Adrenal gland (tissue), 5 donors: ENCODE measurements around the gene CFAP221.

Source experiments
- POLR2A ChIP-seq, 2 donors: fragments of 450-650 bp; IDR thresholded peaks; one replicate each; pipeline ENCODE4 v1.6.1; 2017; ENCODE audit warnings: antibody characterized with exemption in 2 of 2, mild to moderate bottlenecking in 2 of 2, moderate library complexity in 1 of 2
- TF ChIP-seq, protein P1 (sequence below), 6 experiments: fragments of 450-650 bp in 4 of 6; fragments of 200-600 bp in 2 of 6; sonication (generic) in 1 of 6; IDR thresholded peaks; 1 replicate in 5 of 6; 2 replicates in 1 of 6; pipeline versions ENCODE4 v1.5.1 to v1.8.0; 2016 to 2021; ENCODE audit warnings: antibody characterized with exemption in 6 of 6, mild to moderate bottlenecking in 2 of 6, moderate library complexity in 1 of 6
- donor health status: DM: no; HTN: no; CAD: no.

GRCh38 chr2:119700866-119701265 lies 156.6 kb downstream of the CFAP221 start:
- TF ChIP-seq, protein P1, sequence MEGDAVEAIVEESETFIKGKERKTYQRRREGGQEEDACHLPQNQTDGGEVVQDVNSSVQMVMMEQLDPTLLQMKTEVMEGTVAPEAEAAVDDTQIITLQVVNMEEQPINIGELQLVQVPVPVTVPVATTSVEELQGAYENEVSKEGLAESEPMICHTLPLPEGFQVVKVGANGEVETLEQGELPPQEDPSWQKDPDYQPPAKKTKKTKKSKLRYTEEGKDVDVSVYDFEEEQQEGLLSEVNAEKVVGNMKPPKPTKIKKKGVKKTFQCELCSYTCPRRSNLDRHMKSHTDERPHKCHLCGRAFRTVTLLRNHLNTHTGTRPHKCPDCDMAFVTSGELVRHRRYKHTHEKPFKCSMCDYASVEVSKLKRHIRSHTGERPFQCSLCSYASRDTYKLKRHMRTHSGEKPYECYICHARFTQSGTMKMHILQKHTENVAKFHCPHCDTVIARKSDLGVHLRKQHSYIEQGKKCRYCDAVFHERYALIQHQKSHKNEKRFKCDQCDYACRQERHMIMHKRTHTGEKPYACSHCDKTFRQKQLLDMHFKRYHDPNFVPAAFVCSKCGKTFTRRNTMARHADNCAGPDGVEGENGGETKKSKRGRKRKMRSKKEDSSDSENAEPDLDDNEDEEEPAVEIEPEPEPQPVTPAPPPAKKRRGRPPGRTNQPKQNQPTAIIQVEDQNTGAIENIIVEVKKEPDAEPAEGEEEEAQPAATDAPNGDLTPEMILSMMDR (IDR thresholded peaks at IDR 0.05) = no peak
- no peak for TF ChIP-seq POLR2A (IDR thresholded peaks at IDR 0.05)
